Measurements from ENCODE around the gene SLMAP.
"Not testable (repeated sequence)": the region's sequence is repeated elsewhere in the genome, so short reads cannot be mapped to it uniquely, and the experiment has no call there.

Gene SLMAP

DNA sequence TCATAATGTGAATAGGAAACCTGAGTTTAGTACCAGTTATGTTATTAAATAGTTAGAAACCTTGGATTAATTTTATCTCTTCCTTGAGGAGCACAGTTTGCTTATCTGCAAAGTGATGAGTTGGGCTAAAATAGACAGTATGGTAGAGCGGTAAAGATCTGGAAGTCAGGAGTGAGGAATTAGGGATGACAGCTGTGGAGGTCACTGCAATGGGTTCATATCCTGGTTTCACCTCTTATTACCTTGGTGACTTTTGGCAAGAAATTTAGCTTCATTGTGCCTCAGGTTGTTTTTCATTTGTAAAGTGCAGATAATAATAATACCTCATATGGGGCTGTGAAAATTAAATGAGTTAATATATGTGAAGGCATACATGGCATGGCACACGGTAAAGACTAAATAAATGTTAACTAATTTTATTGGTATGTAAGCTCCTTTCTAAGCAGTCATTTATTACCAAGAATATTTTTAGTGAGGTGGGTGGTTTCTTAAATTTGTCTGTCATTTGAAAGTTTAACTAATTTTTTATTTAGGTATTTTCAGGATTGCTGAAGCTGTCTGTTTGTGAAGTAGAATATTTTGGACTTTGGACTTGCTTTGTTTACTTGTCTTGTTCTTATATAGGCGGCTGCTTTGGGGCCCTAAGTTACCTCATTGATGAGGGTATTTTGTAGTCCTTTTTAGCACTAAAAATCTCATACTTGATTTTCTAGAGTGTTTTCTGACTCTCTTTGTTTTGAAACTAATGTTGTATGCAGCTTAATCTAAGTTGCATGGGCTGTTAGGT, 41.8 kb downstream of the SLMAP start:
- FAIRE-seq = no peak

DNA sequence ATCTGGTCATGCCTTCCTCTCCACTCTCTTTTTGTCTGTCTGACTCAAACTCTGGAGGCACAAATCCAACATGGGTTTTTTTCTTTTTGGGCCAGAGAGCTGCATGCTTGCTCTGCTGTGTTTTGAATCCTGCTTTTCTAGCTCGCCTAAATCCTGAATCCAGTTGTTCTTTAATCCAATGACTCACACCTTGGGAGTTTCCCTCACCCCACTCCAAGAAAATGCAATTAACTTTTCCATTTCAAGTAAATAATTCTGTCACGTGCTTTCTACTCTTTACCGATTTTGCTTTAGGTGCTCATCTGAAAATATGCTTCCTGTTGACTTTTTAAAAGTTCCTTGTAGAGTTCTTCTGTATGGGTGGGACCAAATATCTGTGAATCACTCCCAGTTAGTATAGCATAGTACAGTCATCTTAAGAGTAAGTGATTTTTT, 47.6 kb downstream of the SLMAP start:
- no peak for FAIRE-seq

DNA sequence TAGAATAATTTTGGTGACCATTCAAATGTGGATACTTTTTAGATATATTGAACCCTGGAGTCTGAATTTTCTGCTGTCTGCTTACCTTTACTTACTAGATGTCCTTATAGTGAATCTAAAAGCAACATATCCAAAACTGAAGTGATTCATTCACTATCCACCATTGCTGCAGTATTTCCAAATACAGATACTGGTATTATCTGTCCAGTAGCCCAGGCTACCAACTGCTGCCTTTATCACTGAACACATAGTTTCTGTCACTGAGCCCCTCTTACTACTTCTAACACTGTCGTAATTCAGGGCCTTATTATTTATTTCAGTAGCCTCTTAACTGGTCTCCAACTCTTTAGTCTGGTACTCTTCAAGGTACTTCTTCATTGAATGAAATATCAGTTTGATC, 49.2 kb downstream of the SLMAP start:
- no peak for FAIRE-seq

DNA sequence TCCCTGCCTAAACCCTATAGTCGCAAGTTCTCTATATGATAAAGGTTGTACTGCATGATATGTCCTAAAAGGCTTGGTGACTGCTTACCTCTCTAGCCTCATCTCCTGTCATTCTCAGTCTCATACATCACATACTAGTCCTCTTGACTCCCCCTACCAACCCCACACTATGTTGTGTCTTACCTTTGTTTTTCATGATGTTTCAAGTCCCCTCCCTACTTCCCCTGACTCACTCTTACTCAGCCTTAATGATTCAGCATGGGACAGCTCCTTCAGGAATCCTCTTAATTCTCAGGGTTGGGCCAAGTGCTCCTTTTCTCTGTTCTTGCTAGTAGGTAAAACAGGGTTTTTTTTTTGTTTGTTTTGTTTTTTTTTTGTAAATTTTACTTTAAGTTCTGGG, 49.6 kb downstream of the SLMAP start:
- FAIRE-seq = no peak

DNA sequence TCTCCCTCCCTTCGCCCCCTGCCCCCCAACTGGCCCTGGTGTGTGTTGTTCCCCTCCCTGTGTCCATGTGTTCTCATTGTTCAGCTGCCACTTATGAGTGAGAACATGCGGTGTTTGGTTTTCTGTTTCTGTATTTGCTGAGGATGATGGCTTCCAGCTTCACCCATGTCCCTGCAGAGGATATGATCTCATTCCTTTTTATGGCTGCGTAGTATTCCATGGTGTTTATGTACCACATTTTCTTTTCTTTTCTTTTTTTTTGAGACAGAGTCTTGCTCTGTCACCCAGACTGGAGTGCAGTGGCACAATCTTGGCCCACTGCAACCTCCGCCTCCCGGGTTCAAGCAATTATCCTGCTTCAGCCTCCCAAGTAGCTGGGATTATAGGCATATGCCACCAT, 50.1 kb downstream of the SLMAP start:
- FAIRE-seq = not testable (repeated sequence)

DNA sequence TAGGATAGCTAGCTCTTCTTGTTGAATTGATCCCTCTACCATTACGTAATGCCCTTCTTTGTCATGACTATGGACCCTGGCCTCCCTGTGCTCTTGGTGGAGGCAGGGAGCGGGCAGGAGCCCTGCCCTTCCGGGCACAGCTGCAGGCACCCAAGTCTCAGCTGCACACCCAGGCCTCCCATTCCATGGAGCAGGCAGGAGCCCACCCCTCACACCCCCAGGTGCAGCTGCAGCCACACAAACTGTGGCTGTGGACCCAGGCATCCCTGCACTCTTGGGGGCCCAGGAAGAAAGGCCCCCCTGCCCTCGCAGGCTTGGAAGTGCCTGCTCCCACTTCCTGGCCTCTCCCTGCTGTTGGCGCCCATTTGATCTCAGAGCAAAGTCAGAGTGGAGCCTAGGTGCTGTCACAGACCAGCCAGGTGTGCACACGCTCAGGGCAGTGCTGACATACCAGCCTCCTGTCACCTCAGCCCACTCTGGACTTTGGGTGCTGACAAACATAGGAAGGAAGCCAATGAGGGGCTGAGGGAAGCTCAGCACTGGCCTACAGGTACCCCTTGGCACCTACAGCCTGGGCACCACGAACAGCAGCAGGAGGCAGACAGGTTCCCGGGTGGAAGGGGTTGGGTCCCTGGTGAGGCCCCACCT, 53.0 kb downstream of the SLMAP start:
- no peak for FAIRE-seq

DNA sequence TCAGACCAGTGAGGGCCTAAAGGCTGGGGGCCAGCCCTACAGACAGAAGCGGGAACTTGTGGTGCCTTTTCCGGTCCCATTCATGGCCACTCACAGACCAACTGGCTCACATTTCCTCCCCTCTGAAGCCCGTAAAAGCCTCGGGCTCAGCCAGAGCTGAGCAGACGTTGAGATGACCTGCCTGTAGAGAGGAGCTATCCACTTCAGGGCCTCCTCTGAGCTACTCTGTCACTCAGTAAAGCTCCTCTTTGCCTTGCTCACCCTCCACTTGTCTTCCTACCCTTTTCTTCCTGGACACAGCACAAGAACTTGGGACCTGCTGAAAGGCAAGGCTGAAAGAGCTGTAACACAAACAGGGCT, 53.5 kb downstream of the SLMAP start:
- FAIRE-seq = no peak

DNA sequence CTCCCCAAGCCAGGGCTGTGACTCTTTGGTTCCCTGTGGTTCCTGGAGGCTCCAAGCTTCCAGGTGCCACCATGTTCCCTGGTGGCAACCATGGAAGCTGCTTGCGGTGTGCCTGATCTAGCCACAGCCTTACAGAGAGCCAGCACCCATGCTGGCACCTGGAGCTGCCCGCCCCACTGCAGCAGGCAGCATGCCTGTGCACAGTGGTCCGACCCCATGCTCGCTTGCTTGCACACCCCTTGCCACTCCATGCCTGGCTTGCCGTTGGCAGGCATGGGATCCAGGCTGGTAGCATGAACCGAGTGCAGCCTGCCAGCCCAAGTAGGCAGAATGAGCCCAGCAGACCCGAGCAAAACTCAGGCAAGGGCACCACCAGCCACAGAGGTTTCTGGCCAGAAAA, 53.9 kb downstream of the SLMAP start:
- FAIRE-seq = no peak

DNA sequence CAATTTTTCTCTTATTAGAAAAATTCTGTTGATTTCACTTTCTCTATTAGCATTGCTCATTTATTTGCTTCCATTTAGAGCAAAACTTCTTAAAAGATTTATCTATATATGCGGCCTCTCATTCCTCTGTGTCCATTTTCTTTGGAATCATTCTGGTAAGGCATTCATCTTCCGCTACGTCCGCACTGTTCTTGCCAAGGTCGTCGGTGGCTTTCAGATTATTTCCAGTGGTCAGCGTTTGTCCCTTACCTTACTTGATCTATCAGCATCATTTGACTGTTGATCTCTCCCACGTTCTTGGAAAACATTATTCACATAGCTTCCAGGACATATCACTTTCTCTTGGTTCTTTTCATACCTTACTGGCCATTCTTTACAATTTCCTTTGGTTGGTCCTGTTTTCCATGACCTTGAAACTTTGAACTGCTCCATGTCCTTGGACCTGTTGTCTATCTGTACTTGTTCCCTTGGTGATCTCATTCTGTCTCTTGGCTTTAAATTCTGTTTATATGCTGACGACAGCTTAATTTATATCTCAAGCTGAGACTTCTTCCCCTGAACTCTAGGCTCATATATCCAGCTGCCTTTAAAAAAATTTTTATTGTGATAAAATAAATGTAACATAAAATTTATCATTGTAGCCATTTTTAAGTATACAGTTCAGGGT, 54.5 kb downstream of the SLMAP start:
- no peak for FAIRE-seq

DNA sequence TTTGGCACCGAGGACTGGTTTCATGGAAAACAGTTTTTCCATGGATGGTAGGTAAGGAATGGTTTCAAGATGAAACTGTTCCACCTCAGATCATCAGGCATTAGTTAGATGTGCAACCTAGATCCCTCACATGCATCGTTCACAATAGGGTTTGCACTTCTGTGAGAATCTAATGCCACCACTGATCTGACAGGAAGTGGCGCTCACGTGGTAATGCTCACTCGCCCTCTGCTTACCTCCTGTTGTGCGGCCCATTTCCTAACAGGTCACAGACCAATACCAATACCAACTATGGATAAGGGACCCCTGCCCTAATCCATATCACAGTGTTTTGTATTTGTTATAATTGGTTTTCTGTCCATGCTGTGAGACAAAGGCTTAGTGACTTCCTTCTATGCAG, 58.9 kb downstream of the SLMAP start:
- FAIRE-seq = no peak

DNA sequence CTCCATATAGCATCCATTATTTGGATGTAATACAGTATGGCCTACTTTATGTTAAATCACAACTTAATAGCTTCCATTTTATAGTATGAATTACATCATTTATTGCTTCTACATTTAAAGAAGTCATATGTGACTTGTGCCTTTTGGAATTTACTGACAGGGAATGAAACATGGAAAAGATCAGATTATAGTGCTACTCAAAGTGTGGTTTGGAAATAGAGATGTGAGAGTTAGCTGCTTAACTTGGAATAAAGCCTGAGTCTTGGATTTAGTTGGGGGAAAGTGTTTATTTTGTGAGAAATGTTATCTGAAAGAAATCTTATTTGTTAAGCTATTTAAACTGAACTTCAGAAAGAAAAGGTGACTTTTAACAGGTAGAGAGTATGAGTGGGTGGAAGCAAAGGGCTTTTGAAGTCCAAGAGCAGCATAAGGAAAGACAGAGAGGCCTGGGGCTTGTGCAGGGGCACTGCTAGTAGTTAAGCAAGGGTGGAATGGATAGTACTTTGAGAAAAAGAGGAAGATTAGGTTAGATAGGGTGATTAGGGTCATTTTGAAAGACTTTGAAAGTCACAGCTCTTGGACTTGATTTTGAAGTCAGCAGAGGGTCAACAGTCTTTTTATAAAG, 60.5 kb downstream of the SLMAP start:
- FAIRE-seq = no peak

DNA sequence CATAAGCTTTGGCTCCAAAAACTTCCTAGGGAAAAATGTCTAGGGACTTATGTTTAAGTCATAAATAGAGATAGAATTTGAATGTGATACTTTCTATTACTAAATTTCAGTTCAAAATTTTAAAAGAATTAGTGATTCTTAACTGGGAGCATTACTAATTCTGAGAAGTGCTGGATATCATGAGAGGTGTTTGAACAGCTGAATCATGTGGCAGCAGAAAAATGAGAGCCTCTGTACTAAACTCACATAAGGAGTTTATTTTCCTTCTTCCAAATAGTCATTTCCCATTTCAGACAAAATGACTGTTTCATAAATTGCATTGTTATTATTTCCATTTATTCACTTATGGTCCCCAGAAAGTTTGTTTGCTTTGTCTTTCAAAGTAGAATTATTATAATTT, 62.7 kb downstream of the SLMAP start:
- no peak for FAIRE-seq

DNA sequence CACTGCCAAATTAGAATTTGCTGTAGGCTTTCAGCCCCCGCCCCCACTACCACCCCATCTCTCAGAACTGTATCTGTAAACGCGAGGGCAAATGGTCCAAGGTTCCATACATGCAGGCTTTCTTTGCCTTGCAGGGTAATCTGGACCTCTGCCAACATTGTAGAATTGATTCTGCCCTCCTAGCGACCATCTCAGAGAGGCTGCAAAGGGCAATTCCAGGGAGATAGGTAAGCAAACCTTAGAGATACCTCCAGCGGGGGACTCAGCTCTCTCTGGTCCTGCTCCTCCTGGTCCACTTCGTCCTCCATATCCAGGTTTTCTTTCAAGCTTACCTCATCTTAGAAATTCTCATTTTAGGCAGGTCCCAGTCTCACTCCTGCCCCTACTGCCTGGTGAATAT, 64.4 kb downstream of the SLMAP start:
- FAIRE-seq = no peak

DNA sequence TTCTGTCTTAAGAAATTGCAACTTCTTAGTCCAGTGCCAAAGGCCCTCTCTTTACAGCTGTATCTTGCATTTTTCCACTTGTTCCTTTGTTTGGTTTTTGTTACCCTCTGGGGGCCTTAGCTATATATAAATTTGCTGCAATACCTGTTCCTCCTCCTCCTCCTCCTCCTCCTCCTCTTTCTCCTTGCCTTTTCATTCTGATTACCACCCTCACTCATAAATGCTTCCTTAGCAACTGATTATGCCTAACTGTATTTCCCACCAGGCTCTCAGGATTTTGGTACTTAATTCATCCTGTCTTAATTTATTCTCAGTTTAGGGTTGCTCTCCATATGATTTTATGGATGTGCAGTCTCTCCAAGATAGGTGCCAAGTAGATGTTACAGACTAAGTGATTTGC, 65.7 kb downstream of the SLMAP start:
- FAIRE-seq = no peak

DNA sequence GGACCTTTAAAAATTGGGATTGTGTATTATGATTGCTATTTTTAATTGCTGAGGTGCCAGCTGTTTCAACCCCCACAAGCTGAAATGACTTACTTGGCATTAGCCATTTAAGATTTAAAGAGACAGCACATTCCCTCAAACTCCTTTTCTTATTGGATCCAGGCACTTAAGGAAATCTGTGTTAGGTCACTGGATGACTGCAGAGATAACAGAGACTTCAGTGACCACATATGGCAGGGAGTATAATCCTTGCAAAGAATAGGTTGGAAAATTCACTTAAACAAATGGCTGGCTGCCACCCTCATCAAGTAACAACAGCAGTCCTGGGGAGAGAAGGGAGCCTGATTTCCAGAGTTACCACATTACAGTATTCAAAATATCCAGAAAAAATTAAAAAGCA, 66.6 kb downstream of the SLMAP start:
- no peak for FAIRE-seq

DNA sequence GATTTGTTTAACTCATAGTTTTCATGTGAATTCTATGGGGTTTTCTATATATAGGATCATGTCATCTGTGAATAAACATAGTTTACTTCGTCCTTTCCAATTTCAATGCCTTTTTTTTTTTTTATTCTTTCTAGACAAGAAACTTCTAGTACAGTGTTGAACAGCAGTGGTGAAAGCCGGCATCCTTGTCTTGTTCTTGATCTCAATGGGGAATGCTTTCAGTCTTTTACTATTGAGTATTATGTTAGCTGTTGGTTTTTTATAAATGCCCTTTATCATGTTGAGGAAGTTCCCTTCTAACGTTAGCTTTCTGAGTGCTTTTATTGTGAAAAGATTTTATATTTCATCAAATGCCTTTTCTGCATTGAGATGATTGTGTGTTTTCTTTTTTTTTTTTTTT, 69.0 kb downstream of the SLMAP start:
- FAIRE-seq = no peak

DNA sequence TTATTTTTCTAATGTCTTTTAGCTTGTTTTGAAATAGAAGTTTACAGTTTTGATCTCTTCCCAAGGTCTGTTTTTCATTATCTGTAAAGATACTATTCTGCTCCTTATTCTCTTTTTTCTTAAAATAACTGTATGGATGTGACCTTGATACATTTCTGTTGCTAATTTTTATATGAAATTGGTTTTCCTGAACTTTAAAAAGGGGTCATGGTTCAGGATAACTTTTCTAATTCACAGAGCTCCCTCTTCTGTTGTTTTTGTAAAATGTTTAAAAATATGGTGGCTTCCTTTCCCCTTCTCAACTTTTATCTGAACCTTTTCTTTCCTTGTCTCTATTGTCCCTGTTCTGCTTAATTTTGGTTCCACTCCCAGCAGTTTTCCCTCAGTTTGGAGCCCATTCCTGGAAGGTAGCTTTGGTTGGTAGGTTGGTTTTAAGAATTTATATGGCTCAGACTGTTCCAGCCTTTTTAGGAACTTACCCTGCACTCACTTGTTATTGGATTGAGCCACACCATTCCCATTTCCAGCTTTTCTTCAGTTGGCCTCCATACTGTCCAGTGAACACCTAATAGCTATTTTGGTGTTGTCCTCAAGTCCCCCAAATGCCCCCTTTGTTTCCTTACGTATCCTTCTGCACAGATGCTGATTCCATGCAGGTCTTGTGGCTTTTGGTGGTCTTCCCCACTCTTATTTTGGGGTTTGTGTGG, 70.3 kb downstream of the SLMAP start:
- peak; percentile 96 for FAIRE-seq

DNA sequence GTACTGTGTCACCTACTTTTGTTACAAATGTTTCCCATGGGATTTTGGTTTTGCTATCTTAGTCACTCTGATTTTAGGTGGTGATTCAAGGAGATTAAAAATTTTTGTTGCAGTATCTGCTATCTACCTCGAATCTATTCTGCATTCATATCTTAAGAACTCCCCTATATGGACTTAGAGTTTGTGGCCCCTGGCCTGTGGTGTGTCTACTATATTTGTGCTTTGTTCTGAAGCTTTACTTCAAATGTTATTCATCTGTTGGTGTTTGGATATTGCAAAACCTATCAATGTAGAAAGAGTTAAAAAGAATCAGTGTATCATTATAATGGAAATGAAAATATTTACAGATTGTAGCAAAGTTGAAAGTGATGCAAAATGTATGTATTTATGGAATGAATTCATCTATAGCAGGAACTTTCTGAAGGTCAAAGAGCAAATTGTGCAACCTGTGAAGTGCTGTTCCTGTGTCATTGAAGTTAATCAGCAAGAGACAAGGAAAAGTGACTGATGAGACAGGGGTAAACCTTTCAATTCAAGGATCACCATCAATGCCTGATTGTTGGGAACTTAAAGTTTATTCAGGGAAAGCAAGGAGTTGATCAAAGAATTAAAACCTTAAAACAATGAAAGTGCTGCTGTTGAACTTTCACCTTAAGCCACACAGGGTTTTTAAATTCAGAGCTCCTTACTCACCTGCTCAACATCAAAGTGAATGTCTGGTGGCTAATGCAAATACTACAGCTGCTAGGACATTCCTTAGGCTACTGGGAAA, 71.0 kb downstream of the SLMAP start:
- FAIRE-seq = no peak

DNA sequence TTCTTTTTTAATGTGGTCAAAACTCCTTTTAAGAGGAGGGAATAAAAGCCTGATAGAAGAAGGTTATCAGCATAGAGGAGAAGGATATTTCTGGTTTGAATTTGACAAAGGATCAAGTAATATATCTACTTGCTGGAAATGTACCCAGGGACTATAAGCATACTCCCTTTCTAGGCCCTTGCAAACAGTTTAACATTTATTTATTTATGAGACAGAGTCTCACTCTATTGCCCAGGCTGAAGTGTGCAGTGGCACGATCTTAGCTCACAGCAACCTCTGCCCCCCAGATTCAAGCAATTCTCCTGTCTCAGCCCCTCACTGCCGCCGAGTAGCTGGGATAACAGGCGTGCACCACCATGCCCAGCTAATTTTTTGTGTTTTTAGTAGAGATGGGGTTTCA, 71.6 kb downstream of the SLMAP start:
- no peak for FAIRE-seq

DNA sequence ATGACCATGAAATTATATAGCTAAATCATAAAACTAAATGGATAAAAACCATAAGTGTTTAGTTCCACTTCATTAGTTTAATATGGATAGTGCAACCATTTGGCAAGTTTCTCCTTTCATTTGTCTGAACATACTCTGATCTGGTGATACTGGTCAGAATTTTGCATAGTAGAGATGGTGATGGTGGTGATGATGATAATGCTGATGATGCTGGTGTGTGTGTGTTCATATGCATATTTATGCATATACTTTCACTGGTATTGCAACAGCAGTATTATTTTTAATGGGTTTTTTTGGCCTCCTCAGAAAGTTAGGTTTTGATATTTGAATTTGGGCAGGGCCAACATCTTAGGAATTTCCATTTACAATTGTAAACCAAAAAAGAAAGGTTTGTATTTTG, 76.4 kb downstream of the SLMAP start:
- no peak for FAIRE-seq

DNA sequence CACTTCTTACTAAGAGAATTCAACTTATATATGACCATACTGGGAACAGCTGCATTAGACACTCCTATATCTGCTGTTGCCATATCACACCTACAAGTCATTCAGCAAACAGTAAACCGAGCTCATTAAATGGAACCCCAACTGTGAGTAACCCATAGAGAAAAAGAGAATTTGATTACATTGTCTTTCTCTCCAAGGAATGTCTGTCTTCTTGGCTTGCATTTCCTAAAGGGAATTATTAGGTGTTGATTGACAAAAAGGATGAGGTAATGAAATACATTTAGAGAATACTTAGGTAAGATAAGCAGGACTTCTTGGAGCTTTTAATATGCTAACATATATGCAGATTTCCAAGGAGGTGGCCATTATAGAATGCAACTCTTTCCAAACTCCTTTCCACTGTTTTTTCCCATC, 76.8 kb downstream of the SLMAP start:
- no peak for FAIRE-seq

DNA sequence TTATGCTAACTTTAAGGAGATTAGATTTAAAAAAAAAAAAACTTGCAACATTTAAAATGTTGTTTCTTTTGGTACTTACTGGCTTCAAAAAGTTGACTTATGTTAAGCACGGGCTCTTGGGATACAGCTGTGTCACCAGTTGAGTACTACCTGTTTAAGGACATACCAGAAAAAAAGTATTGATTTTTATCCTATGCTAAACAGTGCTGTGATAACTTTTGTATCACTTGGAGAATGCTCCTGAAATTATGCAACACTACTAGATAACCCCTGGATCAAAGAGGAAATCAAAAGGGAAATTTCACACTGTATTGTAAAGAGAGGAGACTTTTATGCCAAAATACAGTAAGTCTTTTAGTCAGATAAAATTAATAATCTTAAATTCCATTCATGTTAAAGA, 77.7 kb downstream of the SLMAP start:
- no peak for FAIRE-seq

Data from A204.1 (cell line).